ENCODE results near the gene CADPS2.

CADPS2 gene

DNA sequence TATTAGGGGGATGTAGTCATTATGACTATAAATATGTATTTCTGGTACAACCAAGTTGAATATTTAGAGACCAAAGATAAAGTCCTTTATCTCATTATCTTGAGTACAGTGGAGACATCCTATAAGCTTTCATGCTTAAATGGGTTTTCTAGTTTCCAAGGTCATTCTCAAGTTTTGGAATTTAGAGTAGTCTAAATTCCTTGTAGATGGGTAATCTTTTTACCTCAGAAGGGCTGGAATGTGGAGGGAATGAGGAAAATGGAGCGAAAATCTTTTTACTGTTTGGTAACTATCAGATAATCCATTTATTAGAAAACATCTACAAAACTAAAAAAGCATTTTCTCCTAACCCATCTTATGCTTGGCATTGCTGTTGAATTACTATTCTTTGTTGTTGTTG lies 368.7 kb downstream of the CADPS2 start:
- Histone ChIP-seq H2AFZ (ENCODE audit: low read length) (no peak overlapping the region), H3K9ac (ENCODE audit: low read depth, low read length, poor library complexity, severe bottlenecking) (no peak overlapping the region), H3F3A (ENCODE audit: low read depth) (no peaks in the 10 kb centered on the region), H3K4me2 (ENCODE audit: low read depth, low read length, poor library complexity, severe bottlenecking) (no peak overlapping the region), H3K36me3 (ENCODE audit: insufficient read depth, low read length) (no peaks in the 10 kb centered on the region), H3K27me3 (ENCODE audit: insufficient read depth, low read length, poor library complexity, severe bottlenecking) (no peaks in the 10 kb centered on the region), H4K20me1 (ENCODE audit: insufficient read depth, low read length, poor library complexity, severe bottlenecking) (no peaks in the 10 kb centered on the region), H3K4me1 (ENCODE audit: insufficient read depth, low read length, poor library complexity, severe bottlenecking) (no peaks in the 10 kb centered on the region), H3K9me2 (replicated peaks; ENCODE audit: low read depth, low read length) (no peaks in the 10 kb centered on the region), H3K9me3 (ENCODE audit: insufficient read depth, low read depth, low read length) (no peaks in the 10 kb centered on the region), H3K4me3 (ENCODE audit: low read length, poor library complexity, severe bottlenecking) (no peak overlapping the region), H3K79me2 (ENCODE audit: insufficient read depth, low read length) (no peaks in the 10 kb centered on the region)
- TF ChIP-seq, protein P1, sequence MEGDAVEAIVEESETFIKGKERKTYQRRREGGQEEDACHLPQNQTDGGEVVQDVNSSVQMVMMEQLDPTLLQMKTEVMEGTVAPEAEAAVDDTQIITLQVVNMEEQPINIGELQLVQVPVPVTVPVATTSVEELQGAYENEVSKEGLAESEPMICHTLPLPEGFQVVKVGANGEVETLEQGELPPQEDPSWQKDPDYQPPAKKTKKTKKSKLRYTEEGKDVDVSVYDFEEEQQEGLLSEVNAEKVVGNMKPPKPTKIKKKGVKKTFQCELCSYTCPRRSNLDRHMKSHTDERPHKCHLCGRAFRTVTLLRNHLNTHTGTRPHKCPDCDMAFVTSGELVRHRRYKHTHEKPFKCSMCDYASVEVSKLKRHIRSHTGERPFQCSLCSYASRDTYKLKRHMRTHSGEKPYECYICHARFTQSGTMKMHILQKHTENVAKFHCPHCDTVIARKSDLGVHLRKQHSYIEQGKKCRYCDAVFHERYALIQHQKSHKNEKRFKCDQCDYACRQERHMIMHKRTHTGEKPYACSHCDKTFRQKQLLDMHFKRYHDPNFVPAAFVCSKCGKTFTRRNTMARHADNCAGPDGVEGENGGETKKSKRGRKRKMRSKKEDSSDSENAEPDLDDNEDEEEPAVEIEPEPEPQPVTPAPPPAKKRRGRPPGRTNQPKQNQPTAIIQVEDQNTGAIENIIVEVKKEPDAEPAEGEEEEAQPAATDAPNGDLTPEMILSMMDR (conservative IDR thresholded peaks at IDR 0.05; ENCODE audit: low read length) = no peak
- no peak for TF ChIP-seq EZH2phosphoT487 (IDR thresholded peaks at IDR 0.05; ENCODE audit: borderline replicate concordance)

GRCh38 chr7:122515404-122515803 lies 370.9 kb downstream of the CADPS2 start:
- Histone ChIP-seq H3K9ac (ENCODE audit: low read depth, low read length, poor library complexity, severe bottlenecking) (no peak overlapping the region), H3K9me2 (replicated peaks; ENCODE audit: low read depth, low read length) (no peaks in the 10 kb centered on the region), H3K4me2 (ENCODE audit: low read depth, low read length, poor library complexity, severe bottlenecking) (no peak overlapping the region)

DNA sequence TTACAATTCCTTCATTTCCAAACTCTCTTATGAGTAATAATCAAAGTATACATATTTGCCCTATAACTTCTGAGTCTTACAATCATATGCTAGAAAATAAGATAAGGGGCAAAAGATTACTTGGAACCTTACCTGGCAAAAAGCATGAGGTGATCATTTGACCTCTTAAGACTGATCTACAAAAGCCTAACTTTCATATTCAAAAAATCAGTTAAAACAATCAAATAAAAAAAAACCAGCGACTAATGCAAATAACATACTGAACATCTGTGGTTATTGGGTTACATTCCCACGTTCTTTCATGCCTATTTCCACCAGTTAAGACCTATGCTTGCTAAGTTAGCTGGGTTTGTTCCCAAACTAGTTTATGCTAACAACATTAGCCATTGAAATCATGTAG lies 375.0 kb downstream of the CADPS2 start:
- Histone ChIP-seq H3K4me2 (ENCODE audit: low read depth, low read length, poor library complexity, severe bottlenecking) (no peak overlapping the region), H3K36me3 (ENCODE audit: insufficient read depth, low read length) (no peaks in the 10 kb centered on the region), H3K9me2 (replicated peaks; ENCODE audit: low read depth, low read length) (no peaks in the 10 kb centered on the region), H3K4me3 (ENCODE audit: low read length, poor library complexity, severe bottlenecking) (no peak overlapping the region), H3K9me3 (ENCODE audit: insufficient read depth, low read depth, low read length) (no peaks in the 10 kb centered on the region), H3K79me2 (ENCODE audit: insufficient read depth, low read length) (no peaks in the 10 kb centered on the region), H3F3A (ENCODE audit: low read depth) (no peaks in the 10 kb centered on the region), H3K9ac (ENCODE audit: low read depth, low read length, poor library complexity, severe bottlenecking) (no peak overlapping the region), H3K27me3 (ENCODE audit: insufficient read depth, low read length, poor library complexity, severe bottlenecking) (no peaks in the 10 kb centered on the region), H4K20me1 (ENCODE audit: insufficient read depth, low read length, poor library complexity, severe bottlenecking) (no peaks in the 10 kb centered on the region), H3K4me1 (ENCODE audit: insufficient read depth, low read length, poor library complexity, severe bottlenecking) (no peaks in the 10 kb centered on the region), H2AFZ (ENCODE audit: low read length) (no peak overlapping the region)
- TF ChIP-seq EZH2phosphoT487 (IDR thresholded peaks at IDR 0.05; ENCODE audit: borderline replicate concordance) = no peak
- TF ChIP-seq, protein P1 (conservative IDR thresholded peaks at IDR 0.05; ENCODE audit: low read length) = no peak

More at GRCh38 chr7:122515404-122515803, 370.9 kb downstream of the CADPS2 start:
- Histone ChIP-seq H3K4me3 (ENCODE audit: low read length, poor library complexity, severe bottlenecking) (no peak overlapping the region), H3K4me1 (ENCODE audit: insufficient read depth, low read length, poor library complexity, severe bottlenecking) (no peaks in the 10 kb centered on the region), H3K27me3 (ENCODE audit: insufficient read depth, low read length, poor library complexity, severe bottlenecking) (no peaks in the 10 kb centered on the region), H3K9me3 (ENCODE audit: insufficient read depth, low read depth, low read length) (no peaks in the 10 kb centered on the region), H3K36me3 (ENCODE audit: insufficient read depth, low read length) (no peaks in the 10 kb centered on the region), H3K79me2 (ENCODE audit: insufficient read depth, low read length) (no peaks in the 10 kb centered on the region), H2AFZ (ENCODE audit: low read length) (no peak overlapping the region), H4K20me1 (ENCODE audit: insufficient read depth, low read length, poor library complexity, severe bottlenecking) (no peaks in the 10 kb centered on the region), H3F3A (ENCODE audit: low read depth) (no peaks in the 10 kb centered on the region)
- TF ChIP-seq, protein P1 (conservative IDR thresholded peaks at IDR 0.05; ENCODE audit: low read length) = no peak
- TF ChIP-seq EZH2phosphoT487 (IDR thresholded peaks at IDR 0.05; ENCODE audit: borderline replicate concordance) = no peak

Measured in Loucy (cell line).